Esophagus muscularis mucosa (tissue), 4 donors: ENCODE measurements around the gene IFNGR1.

Experiments
- EP300 ChIP-seq: sonication (generic); formaldehyde crosslinking; IDR thresholded peaks from one replicate; pipeline ENCODE4 v1.6.1; 2017; ENCODE audit warnings: antibody characterized with exemption
- POLR2A ChIP-seq: fragments of 450-650 bp; IDR thresholded peaks from one replicate; pipeline ENCODE4 v1.6.1; 2017; ENCODE audit warnings: antibody characterized with exemption, moderate library complexity, mild to moderate bottlenecking, low read depth
- TF ChIP-seq, protein P1 (sequence below), 3 experiments: fragments of 200-600 bp in 2 of 3; fragments of 450-650 bp in 1 of 3; sonication (generic) in 2 of 3; IDR thresholded peaks; one replicate each; pipeline ENCODE4 v1.5.1; 2017 to 2019; ENCODE audit warnings: antibody characterized with exemption in 3 of 3, mild to moderate bottlenecking in 2 of 3, moderate library complexity in 1 of 3

DNA sequence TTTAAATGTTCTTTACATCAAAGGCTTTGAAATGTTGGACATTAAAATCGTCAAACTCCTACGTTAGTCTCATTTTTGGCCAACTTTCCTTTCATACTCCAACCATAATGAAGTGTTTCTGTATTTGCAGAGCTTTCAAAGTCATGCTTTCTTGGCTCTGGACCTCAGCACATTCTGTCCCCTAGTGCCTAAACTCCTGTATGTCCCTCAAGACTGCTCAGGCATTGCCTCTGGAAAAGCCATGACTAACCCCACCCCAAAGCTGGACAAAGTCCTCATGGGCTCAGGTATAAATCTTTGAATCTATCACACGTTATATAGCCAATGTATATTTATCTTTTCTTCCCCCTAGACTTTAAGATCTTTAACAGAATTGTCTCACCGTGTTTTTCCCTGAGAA, 18.9 kb downstream of the IFNGR1 start:
- TF ChIP-seq, protein P1, sequence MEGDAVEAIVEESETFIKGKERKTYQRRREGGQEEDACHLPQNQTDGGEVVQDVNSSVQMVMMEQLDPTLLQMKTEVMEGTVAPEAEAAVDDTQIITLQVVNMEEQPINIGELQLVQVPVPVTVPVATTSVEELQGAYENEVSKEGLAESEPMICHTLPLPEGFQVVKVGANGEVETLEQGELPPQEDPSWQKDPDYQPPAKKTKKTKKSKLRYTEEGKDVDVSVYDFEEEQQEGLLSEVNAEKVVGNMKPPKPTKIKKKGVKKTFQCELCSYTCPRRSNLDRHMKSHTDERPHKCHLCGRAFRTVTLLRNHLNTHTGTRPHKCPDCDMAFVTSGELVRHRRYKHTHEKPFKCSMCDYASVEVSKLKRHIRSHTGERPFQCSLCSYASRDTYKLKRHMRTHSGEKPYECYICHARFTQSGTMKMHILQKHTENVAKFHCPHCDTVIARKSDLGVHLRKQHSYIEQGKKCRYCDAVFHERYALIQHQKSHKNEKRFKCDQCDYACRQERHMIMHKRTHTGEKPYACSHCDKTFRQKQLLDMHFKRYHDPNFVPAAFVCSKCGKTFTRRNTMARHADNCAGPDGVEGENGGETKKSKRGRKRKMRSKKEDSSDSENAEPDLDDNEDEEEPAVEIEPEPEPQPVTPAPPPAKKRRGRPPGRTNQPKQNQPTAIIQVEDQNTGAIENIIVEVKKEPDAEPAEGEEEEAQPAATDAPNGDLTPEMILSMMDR (IDR thresholded peaks at IDR 0.05): no peak
- TF ChIP-seq POLR2A (no peak), EP300 (no peak)
